Lung microvascular endothelial cell (primary cell): ENCODE results near the gene ADI1. TPM values are rescaled to one million over a fixed set of nuclear protein-coding genes. Genes with fewer than 3 reads are reported as not detected.
"Not testable (repeated sequence)": the region's sequence is repeated elsewhere in the genome, so short reads cannot be mapped to it uniquely, and the experiment has no call there.

Experiments
- DNase-seq, 2 donors: peaks; one replicate each; pipeline versions ENCODE4 v3.0.0 to v3.0.0-alpha.2; 2010; ENCODE audit warnings: low read depth in 2 of 2
- total RNA-seq: library from RNA; depleted of rRNA; stranded (reverse); fragments of >200 nt; gene quantifications from 2 replicates; pipeline ENCODE4 v1.2.1, GENCODE V29; 2014

ADI1 gene
- total RNA-seq, 1 donor from 2014 or later = 56.5 TPM

DNA sequence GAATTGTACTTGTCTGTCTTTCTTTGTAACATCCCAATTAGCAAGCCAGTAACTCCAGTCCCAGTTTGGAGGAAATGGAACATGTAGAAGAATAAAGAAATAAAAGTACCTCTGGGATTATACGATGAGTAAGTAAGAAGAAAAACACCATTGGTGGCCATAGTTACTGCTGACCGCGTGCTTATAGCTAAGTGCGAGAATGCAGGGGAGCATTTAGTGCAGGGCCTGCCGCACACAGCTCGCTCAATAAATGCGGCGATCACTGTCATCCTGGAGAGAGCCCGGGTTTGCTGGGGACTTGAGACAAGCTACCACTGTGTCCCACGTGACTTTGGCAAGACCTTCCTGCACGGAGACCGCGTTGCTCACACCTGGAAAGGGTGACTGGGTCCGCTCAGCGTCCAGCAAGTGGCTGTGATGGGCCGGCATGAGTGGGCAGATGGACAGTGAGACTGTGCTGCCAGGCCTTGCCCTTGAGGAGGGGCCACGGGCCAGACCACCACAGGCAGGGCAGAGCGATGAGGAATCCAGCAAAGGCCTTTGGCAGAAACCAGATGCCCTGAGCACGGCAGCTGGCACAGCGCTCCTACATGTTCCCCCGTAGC lies 54.8 kb downstream of the ADI1 start:
- no peak for DNase-seq

DNA sequence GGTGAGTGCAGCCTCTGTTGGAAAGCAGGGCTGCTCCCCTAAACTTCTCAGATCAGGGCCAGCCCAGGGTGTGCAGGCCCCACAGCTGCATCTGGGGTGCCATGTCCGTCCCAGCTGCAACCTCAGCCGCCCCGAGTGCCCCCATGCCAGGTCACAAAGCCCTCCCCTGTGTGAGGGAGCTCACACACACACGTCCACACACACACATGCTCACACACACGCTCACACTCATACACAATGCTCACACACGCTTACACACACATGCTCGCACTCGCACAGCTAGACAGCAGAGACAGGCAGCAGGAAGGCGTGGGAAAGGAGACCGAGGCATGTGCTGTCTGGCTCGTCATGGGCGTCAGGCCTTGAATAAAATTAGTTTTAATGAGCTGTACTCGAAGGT lies 55.4 kb downstream of the ADI1 start:
- DNase-seq = no peak

DNA sequence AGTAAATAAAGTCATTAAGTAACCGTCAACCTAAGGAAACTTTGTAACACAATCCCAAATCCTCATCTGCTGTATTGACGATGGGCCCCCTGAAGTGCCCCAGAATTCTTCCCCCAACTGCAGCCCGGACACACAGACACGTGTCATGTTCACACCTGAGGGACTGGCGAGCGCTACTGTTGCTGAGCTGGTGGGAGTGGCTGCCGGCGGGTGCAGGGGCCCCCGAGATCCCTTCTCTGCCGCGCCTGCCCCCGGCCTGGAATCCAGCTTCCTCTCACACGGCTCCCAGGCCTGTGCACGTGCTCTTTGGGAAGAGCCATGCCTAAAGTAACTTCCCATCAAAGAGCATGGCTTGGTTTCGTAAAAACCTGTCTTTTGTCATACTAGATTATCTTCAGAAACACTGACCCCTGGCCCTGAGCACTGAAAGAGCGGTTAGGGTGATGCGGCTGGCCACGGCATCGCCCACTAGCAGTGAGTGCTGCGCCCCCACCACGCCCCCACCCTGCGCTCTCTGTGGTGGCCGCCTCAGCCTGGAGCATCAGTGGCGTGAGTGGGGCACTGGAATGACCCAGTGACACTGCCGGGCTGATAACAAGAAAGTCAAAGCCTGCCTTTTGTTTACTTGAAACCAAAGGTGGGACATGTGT lies 56.0 kb downstream of the ADI1 start:
- DNase-seq = no peak

DNA sequence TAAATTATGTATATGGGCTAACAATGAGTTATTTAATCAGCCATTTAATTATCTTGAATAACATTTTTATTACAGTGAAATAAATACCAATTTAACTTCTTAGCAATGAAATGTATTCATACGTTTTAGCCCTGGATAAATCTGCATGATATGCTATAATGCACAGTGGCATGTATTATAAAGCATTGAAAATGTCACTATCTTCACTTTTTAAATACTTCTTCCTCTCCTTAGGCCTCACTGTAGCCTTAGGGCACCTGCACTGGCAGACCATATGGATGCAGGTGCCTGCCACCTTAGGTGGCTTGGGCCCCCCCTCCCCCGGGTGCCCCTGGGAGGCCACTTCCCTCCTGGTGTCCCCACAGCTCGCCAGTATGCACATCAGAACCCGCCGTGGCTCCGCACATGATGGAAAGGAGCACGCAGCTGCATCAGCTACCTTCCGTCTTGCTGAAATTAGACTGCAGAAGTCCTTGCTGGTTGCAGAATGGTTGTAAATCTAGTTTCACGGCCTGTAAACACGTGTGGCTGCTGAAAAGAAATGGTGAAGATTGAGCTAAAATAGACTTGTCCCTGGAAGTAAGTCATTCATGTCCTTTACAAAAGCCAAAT lies 56.7 kb downstream of the ADI1 start:
- no peak for DNase-seq

DNA sequence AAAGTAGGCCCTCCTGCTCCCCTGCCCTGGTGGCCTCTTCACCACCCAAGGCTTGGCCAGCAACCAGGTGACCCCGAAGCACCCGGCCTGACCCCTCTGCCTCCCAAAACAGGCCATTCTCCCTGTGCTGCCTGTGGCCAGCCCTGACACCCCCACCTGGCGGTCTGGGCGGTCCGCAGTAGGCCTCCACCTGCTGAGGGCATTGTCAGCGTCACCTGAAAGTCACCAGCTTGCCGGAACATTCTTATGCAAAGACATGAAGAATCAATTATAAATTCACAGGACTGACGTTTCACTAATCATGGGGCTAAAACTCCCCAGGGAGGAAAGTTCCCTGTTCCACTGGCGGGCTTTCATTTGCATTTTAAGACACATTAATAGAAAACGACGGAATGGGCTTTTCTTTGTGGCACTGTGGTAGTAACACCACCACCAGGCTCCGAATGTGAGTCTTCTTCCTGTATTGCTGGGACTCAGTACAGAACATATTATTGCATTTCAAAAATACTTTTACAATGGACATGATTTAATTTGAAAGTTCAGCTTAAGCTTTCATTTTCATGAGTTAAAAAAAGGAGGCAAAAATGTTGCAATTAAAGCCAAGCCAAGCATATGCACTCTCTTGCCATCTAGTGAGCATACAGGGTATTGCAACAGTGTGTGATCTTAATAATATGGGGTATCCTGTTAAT lies 57.4 kb downstream of the ADI1 start:
- DNase-seq = peak; percentile 71 to 76

DNA sequence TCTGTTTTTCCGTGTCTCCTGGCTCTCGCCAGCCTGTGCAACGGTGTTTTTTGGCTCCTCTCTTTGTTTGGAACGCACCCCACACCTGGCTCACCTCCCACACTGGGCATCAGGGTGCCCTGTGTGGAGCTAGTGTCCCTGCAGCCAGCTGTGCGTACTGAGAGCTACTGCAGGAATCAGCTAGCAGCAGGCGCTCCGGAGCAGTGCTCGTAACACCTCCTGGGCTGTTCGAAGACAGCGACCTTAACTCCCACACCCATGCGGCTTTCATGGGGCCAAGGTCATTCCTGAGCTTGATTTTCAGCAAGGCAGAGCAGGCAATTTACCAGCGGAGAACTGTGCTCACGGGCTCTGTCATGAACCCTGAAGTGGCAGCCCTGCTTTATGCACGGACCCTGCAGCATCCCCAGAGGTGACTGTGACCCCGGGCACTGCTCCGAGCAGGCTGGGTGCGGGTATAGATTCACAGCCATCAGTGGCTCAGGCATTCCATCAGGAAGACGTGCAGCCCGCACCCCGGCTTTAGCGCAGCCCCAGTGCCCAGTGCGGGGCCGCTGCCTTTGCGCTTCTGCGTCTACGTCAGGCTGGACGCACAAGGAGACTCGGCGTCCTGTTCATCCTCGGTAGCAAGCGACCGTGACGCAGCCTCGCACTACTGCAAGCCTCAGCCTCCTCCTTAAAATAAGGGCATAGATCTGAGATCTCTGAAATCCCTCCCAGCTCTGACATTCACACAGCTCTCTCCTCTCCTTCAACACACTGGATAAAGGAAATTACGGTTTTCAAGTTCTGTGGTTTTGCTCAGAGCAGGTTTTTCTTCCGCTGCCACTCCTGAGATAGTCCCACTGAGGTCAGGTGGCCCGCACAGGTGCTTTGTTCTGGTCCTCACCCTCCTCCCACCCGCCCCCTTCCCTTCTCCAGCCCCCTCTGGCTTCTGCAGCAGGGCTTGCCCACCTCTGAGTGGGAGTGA lies 58.2 kb downstream of the ADI1 start:
- DNase-seq = no peak

GRCh38 chr2:3460156-3460555 lies 59.2 kb downstream of the ADI1 start:
- DNase-seq = no peak

DNA sequence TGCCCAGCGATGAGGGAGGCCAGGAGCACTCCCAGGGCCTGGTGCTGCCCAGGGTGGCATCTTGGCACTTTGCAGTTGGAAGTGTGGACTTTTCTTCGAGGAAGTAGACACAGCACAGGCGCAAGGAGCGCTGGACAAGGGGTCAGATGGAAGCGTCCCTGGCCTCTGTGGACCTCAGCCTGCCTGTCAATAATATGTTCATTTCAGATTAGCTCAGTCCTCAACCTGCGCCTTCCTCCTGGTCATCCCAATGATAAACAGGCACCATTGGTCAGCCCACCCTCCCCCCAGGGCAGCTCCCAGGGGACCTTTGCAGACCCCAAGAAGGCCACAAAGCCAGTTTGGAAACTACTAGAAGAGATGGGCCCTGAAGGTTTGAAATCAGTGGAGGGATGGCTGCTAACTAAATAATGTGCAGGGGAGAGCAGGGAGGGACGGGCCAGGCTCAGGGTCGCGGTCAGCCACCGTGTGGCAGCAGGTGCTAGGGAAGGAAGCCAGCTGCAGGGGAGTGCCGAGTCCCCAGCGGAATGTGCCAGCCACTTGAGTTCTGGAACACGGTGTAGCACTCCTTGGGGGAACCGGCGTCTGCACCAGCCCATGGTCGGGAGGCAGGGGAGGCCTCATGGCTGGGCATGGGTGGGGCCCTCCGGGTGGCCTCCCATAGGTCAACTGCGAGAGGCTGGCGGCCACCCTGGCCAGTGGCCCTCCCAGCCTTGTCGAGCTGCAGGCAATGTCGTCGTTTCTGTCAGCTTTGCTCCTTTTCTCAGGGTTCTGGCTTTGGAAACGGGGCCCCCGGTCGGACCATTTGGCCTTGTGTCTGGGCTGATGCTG lies 59.9 kb downstream of the ADI1 start:
- DNase-seq = no peak

GRCh38 chr2:3458396-3459184 lies 60.7 kb downstream of the ADI1 start:
- no peak for DNase-seq

DNA sequence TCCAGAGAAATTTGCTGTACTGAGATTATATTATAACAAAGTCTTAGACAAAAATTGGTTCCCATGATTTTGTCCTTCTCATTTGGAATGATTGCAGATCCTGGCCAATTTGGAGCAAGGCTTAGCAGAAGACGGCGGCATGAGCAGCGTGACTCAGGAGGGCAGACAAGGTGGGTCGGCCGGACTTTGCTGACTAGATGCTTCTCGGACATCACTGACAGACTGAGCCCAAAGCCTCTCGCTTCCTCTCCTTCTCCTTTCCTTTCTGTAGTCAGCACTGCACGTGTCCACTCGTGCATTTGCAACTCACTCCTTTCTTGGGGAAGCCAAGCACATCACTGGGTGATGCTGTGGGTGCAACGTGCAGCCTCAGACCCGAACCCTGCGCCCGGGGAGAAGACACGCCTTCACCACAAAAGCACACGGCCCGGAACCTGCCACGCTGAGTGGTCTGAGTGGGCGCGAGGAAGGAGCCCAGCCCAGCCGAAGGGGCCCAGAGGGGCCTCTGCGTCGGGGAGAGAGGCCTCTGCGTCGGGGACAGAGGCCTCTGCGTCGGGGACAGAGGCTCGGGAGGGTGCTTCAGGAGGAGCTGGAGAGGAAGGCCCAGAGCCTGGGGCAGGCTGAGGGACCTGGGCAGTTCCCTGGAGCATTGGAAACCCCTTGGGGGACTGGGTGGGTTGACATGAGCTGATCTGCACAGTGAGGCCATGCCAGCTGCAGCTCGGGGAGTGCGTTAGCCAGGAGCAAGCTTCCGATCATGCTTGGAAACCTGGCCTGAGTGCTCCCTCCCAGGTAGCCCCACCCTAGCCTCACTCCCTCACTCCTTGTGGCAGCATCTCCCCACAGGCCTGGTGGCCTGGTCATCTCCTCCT lies 61.6 kb downstream of the ADI1 start:
- DNase-seq = no peak

GRCh38 chr2:3456125-3456524 lies 63.2 kb downstream of the ADI1 start:
- DNase-seq = no peak

- DNase-seq = no peak
Measured at GRCh38 chr2:3454802-3455201, 64.5 kb downstream of the ADI1 start.

GRCh38 chr2:3454005-3454404 lies 65.3 kb downstream of the ADI1 start:
- not testable (repeated sequence) for DNase-seq

DNA sequence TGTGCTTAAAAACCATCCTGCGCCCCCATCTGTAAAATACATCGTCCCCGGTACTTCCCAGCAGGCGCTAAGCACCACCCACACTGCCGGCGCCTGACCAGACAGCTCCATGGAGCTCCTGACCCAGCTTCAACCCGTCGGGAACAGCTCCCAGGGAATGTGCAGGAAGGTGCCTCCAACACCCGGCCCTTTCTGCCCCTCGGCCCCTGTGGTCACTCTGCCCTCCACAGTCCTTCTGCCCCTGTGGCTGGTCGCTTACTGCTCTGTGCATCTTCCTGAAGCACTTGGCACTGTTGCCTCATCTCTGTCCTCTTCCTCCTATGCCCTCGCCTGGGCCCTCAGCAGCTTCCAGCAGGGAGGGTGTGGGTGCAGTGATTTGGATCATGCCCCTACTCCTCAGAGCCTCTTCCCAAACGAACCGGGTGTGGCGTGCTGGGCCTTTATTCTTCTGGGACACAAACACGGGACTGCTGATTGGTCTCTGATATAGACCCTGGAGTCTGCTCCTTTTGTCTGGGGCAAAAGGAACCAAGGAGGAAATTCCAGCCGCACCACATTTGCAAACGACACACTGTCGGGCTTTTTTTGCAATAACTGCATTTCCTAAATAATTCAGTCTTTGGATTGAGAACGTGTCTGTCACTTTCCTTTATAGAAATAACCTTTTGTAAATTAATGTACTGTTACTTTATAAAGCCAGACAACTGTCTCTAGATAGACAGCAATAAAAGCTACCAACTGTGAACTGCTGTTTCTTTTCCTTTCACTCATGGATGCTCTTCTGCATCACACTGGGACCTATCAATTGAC lies 65.9 kb downstream of the ADI1 start:
- DNase-seq = peak in 1 of 2 donors; percentile 25

DNA sequence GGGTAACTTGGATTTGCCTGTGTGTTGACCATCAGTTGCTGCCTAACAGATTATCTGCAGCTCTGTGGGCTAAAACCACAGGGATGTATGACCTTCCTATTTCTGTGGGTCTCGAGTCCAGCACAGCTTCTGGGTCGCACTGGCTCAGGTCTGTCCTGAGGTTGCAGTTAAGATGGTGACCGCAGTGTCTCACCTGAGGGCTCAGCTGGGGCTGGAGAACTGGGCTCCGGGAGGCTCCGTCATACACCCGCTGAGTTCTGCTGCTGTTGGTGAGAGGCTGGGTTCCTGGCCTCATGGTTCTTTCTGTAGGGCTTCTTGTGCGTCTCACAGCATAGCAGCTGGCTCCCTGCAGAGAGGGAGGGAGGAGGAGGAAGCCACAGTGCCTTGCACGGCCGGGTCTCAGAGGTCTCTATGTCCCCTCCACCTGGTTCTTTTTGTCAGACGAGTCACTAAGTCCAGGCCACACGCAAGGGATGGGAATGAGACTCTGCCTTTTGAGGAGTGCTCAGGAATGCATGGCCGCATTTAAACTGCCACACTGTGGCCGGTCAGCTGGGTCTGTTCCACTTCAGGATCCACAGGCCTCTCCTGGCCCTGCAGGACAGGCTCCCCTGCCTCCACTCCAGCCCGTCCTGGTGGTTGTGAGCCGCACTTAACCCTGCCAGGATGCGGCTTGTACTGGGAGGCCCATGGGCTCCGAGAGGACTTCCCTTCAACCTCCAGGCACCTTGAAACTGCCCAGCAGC lies 67.2 kb downstream of the ADI1 start:
- no peak for DNase-seq

DNA sequence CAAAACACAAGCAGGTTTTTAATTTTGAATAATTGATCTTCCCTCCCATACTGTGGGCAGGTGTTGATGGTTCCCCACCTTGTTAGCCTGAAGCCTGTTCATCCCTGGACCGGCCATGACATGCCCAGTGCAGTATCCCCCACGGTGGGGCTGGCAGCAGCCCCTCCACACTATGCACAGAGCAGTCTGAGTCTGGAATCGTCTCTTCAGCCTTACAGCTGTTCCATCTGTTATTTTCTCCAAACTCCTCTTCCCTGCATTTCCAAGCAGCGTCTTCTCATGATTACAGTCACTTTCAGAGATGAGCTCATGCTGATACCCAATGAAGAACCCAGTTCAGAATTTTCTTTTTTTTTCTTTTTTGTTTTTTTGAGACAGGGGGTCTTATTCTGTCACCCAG lies 68.2 kb downstream of the ADI1 start:
- no peak for DNase-seq

- no peak for DNase-seq
Measured at GRCh38 chr2:3450385-3451010, 68.8 kb downstream of the ADI1 start.
